ENCODE measurements around the gene RPS15A.
A peak's percentile ranks its signal among the peaks of the same experiment; 100 is the strongest.

Gene RPS15A

GRCh38 chr16:18789850-18790706 lies at the start of gene RPS15A:
Gene RPS15A, minus strand, starts transcription at chr16:18790334. Its CDS starts 1,221 bp downstream, at chr16:18789113.
- peak; percentile 87 for DNase-seq (ENCODE audit: low read depth, low spot score)
- H3K9ac ChIP-seq (ENCODE audit: insufficient read length) = peak within 1 kb of the TSS; percentile 100
- TF ChIP-seq FOXP2 (optimal IDR thresholded peaks at IDR 0.05; ENCODE audit: control extremely low read depth, extremely low read length, insufficient read depth) (no peak), POLR2AphosphoS5 (IDR thresholded peaks at IDR 0.05; ENCODE audit: borderline replicate concordance, low read depth, low read length) (peak; percentile 98)
- H3K36me3 ChIP-seq (ENCODE audit: insufficient read depth, low read length) = peaks cover 87% of the 10 kb centered on the region
- no peaks in the 10 kb centered on the region for H3K9me3 ChIP-seq (ENCODE audit: low read depth, low read length)
- H3K4me3 ChIP-seq = peak within 1 kb of the TSS; percentile 99
- peak within 1 kb of the TSS; percentile 94 for H3K27ac ChIP-seq

- DNase-seq (ENCODE audit: low read depth, low spot score) = no peak
- H3K9me3 ChIP-seq (ENCODE audit: low read depth, low read length) = no peaks in the 10 kb centered on the region
- H3K4me3 ChIP-seq = no peak overlapping the region
- TF ChIP-seq EZH2 (IDR thresholded peaks at IDR 0.05) = no peak
- no peak for TF ChIP-seq FOXP2 (optimal IDR thresholded peaks at IDR 0.05; ENCODE audit: control extremely low read depth, extremely low read length, insufficient read depth)
- no peak for TF ChIP-seq POLR2AphosphoS5 (IDR thresholded peaks at IDR 0.05; ENCODE audit: borderline replicate concordance, low read depth, low read length)
- H3K36me3 ChIP-seq (ENCODE audit: insufficient read depth, low read length) = peaks cover 88% of the 10 kb centered on the region
- no peak overlapping the region for H3K27ac ChIP-seq
- no peak overlapping the region for H3K9ac ChIP-seq (ENCODE audit: insufficient read length)
These were observed 49.4 kb upstream of the RPS15A start for GRCh38 chr16:18839555-18839954.

- H3K9me3 ChIP-seq (ENCODE audit: low read depth, low read length) = no peaks in the 10 kb centered on the region
- H3K36me3 ChIP-seq (ENCODE audit: insufficient read depth, low read length) = peaks cover 92% of the 10 kb centered on the region
- H3K4me3 ChIP-seq = no peak overlapping the region
- H3K9ac ChIP-seq (ENCODE audit: insufficient read length) = no peak overlapping the region
- no peak overlapping the region for H3K27ac ChIP-seq
- TF ChIP-seq POLR2AphosphoS5 (IDR thresholded peaks at IDR 0.05; ENCODE audit: borderline replicate concordance, low read depth, low read length) (no peak), FOXP2 (optimal IDR thresholded peaks at IDR 0.05; ENCODE audit: control extremely low read depth, extremely low read length, insufficient read depth) (no peak)
- no peak for DNase-seq (ENCODE audit: low read depth, low spot score)
These were observed 46.6 kb upstream of the RPS15A start for GRCh38 chr16:18836702-18837101.

GRCh38 chr16:18834864-18835263 lies 44.7 kb upstream of the RPS15A start:
- H3K36me3 ChIP-seq (ENCODE audit: insufficient read depth, low read length) = peaks cover 91% of the 10 kb centered on the region
- no peak for TF ChIP-seq POLR2AphosphoS5 (IDR thresholded peaks at IDR 0.05; ENCODE audit: borderline replicate concordance, low read depth, low read length)
- no peak for TF ChIP-seq EZH2 (IDR thresholded peaks at IDR 0.05)
- no peak for TF ChIP-seq FOXP2 (optimal IDR thresholded peaks at IDR 0.05; ENCODE audit: control extremely low read depth, extremely low read length, insufficient read depth)
- no peak overlapping the region for H3K27ac ChIP-seq
- H3K9me3 ChIP-seq (ENCODE audit: low read depth, low read length) = no peaks in the 10 kb centered on the region
- DNase-seq (ENCODE audit: low read depth, low spot score) = no peak
- no peak overlapping the region for H3K9ac ChIP-seq (ENCODE audit: insufficient read length)
- no peak overlapping the region for H3K4me3 ChIP-seq

- Histone ChIP-seq H3K4me3 (no peak overlapping the region), H3K27ac (no peak overlapping the region), H3K9ac (ENCODE audit: insufficient read length) (no peak overlapping the region), H3K36me3 (ENCODE audit: insufficient read depth, low read length) (peaks cover 94% of the 10 kb centered on the region), H3K9me3 (ENCODE audit: low read depth, low read length) (no peaks in the 10 kb centered on the region)
- TF ChIP-seq EZH2 (IDR thresholded peaks at IDR 0.05) (no peak), FOXP2 (optimal IDR thresholded peaks at IDR 0.05; ENCODE audit: control extremely low read depth, extremely low read length, insufficient read depth) (no peak), POLR2AphosphoS5 (IDR thresholded peaks at IDR 0.05; ENCODE audit: borderline replicate concordance, low read depth, low read length) (no peak)
- DNase-seq (ENCODE audit: low read depth, low spot score) = no peak
These were observed 43.8 kb upstream of the RPS15A start for GRCh38 chr16:18833707-18834505.

GRCh38 chr16:18832613-18833012 lies 42.5 kb upstream of the RPS15A start:
- Histone ChIP-seq H3K27ac (no peak overlapping the region), H3K9ac (ENCODE audit: insufficient read length) (no peak overlapping the region), H3K4me3 (no peak overlapping the region), H3K9me3 (ENCODE audit: low read depth, low read length) (no peaks in the 10 kb centered on the region), H3K36me3 (ENCODE audit: insufficient read depth, low read length) (peaks cover 92% of the 10 kb centered on the region)
- no peak for DNase-seq (ENCODE audit: low read depth, low spot score)
- TF ChIP-seq FOXP2 (optimal IDR thresholded peaks at IDR 0.05; ENCODE audit: control extremely low read depth, extremely low read length, insufficient read depth) (no peak), POLR2AphosphoS5 (IDR thresholded peaks at IDR 0.05; ENCODE audit: borderline replicate concordance, low read depth, low read length) (no peak), EZH2 (IDR thresholded peaks at IDR 0.05) (no peak)

GRCh38 chr16:18832006-18832405 lies 41.9 kb upstream of the RPS15A start:
- no peak overlapping the region for H3K4me3 ChIP-seq
- TF ChIP-seq POLR2AphosphoS5 (IDR thresholded peaks at IDR 0.05; ENCODE audit: borderline replicate concordance, low read depth, low read length) = no peak
- no peak for TF ChIP-seq EZH2 (IDR thresholded peaks at IDR 0.05)
- no peak for TF ChIP-seq FOXP2 (optimal IDR thresholded peaks at IDR 0.05; ENCODE audit: control extremely low read depth, extremely low read length, insufficient read depth)

GRCh38 chr16:18829251-18829650 lies 39.1 kb upstream of the RPS15A start:
- Histone ChIP-seq H3K36me3 (ENCODE audit: insufficient read depth, low read length) (peaks cover 63% of the 10 kb centered on the region), H3K9me3 (ENCODE audit: low read depth, low read length) (no peaks in the 10 kb centered on the region), H3K9ac (ENCODE audit: insufficient read length) (no peak overlapping the region), H3K27ac (no peak overlapping the region), H3K4me3 (no peak overlapping the region)
- no peak for DNase-seq (ENCODE audit: low read depth, low spot score)
- TF ChIP-seq POLR2AphosphoS5 (IDR thresholded peaks at IDR 0.05; ENCODE audit: borderline replicate concordance, low read depth, low read length) = no peak
- no peak for TF ChIP-seq FOXP2 (optimal IDR thresholded peaks at IDR 0.05; ENCODE audit: control extremely low read depth, extremely low read length, insufficient read depth)
- no peak for TF ChIP-seq EZH2 (IDR thresholded peaks at IDR 0.05)

More at GRCh38 chr16:18832006-18832405, 41.9 kb upstream of the RPS15A start:
- no peak for DNase-seq (ENCODE audit: low read depth, low spot score)
- Histone ChIP-seq H3K9ac (ENCODE audit: insufficient read length) (no peak overlapping the region), H3K9me3 (ENCODE audit: low read depth, low read length) (no peaks in the 10 kb centered on the region), H3K27ac (no peak overlapping the region), H3K36me3 (ENCODE audit: insufficient read depth, low read length) (peaks cover 88% of the 10 kb centered on the region)

All from SK-N-MC (cell line).